ENCODE results near the gene SPSB2. TPM values are rescaled to one million over a fixed set of nuclear protein-coding genes. Genes with fewer than 3 reads are reported as not detected.

SPSB2 gene
- total and polyA plus RNA-seq, 9 of the 15 experiments (the other 6 are each of a cell fraction or from before 2014, with no cell fraction given) = 0.10 to 10.6 (median 1.9) TPM

GRCh38 chr12:6828781-6829535 is 44.1 kb downstream of the SPSB2 start (continued):
- TF ChIP-seq E4F1 (CRISPR knock-in tag; IDR thresholded peaks at IDR 0.05; ENCODE audit: borderline replicate concordance) (no peak), SAP30 (IDR thresholded peaks at IDR 0.05; ENCODE audit: borderline replicate concordance, insufficient read depth, low read depth, low read length, poor library complexity, severe bottlenecking) (no peak), TRIM25 (IDR thresholded peaks at IDR 0.05; ENCODE audit: borderline replicate concordance) (no peak), U2AF2 (optimal IDR thresholded peaks at IDR 0.05; ENCODE audit: low read depth, low read length) (no peak), TEAD4 (IDR thresholded peaks at IDR 0.05; ENCODE audit: low read length) (peak; percentile 76), TEAD4 (CRISPR knock-in tag; IDR thresholded peaks at IDR 0.05; ENCODE audit: borderline replicate concordance) (no peak), RAD21 (CRISPR knock-in tag; conservative IDR thresholded peaks at IDR 0.05 in 1 of 2, IDR thresholded peaks at IDR 0.05 in 1 of 2) (no peak), POLR3A (IDR thresholded peaks at IDR 0.05; ENCODE audit: borderline replicate concordance, extremely low read depth, insufficient read depth, insufficient read length) (no peak), XRCC4 (IDR thresholded peaks at IDR 0.05; ENCODE audit: extremely low read depth, insufficient read depth, insufficient read length) (no peak), FOXA1 (IDR thresholded peaks at IDR 0.05; ENCODE audit: borderline replicate concordance) (no peak), HCFC1 (IDR thresholded peaks at IDR 0.05; ENCODE audit: low read depth, low read length) (no peak)
- TF ChIP-seq, protein P1, sequence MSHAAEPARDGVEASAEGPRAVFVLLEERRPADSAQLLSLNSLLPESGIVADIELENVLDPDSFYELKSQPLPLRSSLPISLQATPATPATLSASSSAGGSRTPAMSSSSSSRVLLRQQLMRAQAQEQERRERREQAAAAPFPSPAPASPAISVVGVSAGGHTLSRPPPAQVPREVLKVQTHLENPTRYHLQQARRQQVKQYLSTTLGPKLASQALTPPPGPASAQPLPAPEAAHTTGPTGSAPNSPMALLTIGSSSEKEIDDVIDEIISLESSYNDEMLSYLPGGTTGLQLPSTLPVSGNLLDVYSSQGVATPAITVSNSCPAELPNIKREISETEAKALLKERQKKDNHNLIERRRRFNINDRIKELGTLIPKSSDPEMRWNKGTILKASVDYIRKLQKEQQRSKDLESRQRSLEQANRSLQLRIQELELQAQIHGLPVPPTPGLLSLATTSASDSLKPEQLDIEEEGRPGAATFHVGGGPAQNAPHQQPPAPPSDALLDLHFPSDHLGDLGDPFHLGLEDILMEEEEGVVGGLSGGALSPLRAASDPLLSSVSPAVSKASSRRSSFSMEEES (CRISPR knock-in tag; IDR thresholded peaks at IDR 0.05) = no peak
- TF ChIP-seq, protein P2, sequence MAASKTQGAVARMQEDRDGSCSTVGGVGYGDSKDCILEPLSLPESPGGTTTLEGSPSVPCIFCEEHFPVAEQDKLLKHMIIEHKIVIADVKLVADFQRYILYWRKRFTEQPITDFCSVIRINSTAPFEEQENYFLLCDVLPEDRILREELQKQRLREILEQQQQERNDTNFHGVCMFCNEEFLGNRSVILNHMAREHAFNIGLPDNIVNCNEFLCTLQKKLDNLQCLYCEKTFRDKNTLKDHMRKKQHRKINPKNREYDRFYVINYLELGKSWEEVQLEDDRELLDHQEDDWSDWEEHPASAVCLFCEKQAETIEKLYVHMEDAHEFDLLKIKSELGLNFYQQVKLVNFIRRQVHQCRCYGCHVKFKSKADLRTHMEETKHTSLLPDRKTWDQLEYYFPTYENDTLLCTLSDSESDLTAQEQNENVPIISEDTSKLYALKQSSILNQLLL (CRISPR knock-in tag; IDR thresholded peaks at IDR 0.05; ENCODE audit: borderline replicate concordance) = no peak
- TF ChIP-seq, protein P3, sequence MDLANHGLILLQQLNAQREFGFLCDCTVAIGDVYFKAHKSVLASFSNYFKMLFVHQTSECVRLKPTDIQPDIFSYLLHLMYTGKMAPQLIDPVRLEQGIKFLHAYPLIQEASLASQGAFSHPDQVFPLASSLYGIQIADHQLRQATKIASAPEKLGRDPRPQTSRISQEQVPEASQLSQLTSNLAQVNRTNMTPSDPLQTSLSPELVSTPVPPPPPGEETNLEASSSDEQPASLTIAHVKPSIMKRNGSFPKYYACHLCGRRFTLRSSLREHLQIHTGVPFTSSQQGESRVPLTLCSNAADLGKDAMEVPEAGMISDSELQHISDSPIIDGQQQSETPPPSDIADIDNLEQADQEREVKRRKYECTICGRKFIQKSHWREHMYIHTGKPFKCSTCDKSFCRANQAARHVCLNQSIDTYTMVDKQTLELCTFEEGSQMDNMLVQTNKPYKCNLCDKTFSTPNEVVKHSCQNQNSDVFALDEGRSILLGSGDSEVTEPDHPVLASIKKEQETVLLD (IDR thresholded peaks at IDR 0.05) = no peak
- TF ChIP-seq, protein P4, sequence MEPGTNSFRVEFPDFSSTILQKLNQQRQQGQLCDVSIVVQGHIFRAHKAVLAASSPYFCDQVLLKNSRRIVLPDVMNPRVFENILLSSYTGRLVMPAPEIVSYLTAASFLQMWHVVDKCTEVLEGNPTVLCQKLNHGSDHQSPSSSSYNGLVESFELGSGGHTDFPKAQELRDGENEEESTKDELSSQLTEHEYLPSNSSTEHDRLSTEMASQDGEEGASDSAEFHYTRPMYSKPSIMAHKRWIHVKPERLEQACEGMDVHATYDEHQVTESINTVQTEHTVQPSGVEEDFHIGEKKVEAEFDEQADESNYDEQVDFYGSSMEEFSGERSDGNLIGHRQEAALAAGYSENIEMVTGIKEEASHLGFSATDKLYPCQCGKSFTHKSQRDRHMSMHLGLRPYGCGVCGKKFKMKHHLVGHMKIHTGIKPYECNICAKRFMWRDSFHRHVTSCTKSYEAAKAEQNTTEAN (CRISPR knock-in tag; IDR thresholded peaks at IDR 0.05) = no peak

All from K562 (cell line).